Neural crest cell (in vitro differentiated cells): ENCODE measurements around the gene DHX58. TPM values are rescaled to one million over a fixed set of nuclear protein-coding genes. Genes with fewer than 3 reads are reported as not detected.

Experiments used
- DNase-seq: peaks from one replicate; pipeline ENCODE4 v3.0.0; 2021; ENCODE audit warnings: low read depth, mixed read lengths, low spot score
- H3K27ac Mint-ChIP-seq: one replicate; pipeline ENCODE4 v1.8.0; 2021; ENCODE audit warnings: mild to moderate bottlenecking, mixed read lengths; ENCODE audit not compliant: unreplicated experiment
- H3K27me3 Mint-ChIP-seq: 2 replicates; pipeline ENCODE4 v1.8.0; 2021; ENCODE audit warnings: low read depth, mild to moderate bottlenecking, mixed read lengths
- H3K36me3 Mint-ChIP-seq: 2 replicates; pipeline ENCODE4 v1.8.0; 2021; ENCODE audit warnings: low read depth, mild to moderate bottlenecking, mixed read lengths
- H3K4me1 Mint-ChIP-seq: 2 replicates; pipeline ENCODE4 v1.8.0; 2021; ENCODE audit warnings: mixed read lengths
- H3K4me3 Mint-ChIP-seq: one replicate; pipeline ENCODE4 v1.8.0; 2021; ENCODE audit warnings: mild to moderate bottlenecking, mixed read lengths
- H3K9me3 Mint-ChIP-seq: 2 replicates; pipeline ENCODE4 v1.8.0; 2021; ENCODE audit warnings: mixed read lengths
- CTCF ChIP-seq: fragments of 200-600 bp; sonication (generic); conservative IDR thresholded peaks from 2 replicates; pipeline ENCODE4 v1.5.0; 2021; ENCODE audit warnings: antibody characterized with exemption, mild to moderate bottlenecking
- total RNA-seq: library from RNA; stranded (reverse); gene quantifications from 2 replicates; pipeline ENCODE4 v1.2.1, GENCODE V29; 2021

The DHX58 gene
- total RNA-seq, 1 donor from 2014 or later = not detected

- TF ChIP-seq CTCF = no peak
- H3K4me1 Mint-ChIP-seq = peaks cover 11% of the 10 kb centered on the region
- H3K27ac Mint-ChIP-seq = no peak overlapping the region
- peaks cover 40% of the 10 kb centered on the region for H3K27me3 Mint-ChIP-seq
- no peak for DNase-seq
- no peaks in the 10 kb centered on the region for H3K9me3 Mint-ChIP-seq
- H3K36me3 Mint-ChIP-seq = no peaks in the 10 kb centered on the region
- no peak overlapping the region for H3K4me3 Mint-ChIP-seq
Measured at GRCh38 chr17:42056635-42057034, 55.9 kb downstream of the DHX58 start.

GRCh38 chr17:42055496-42055895 is 57.0 kb downstream of the DHX58 start:
- DNase-seq = no peak
- TF ChIP-seq CTCF = no peak
- Mint-ChIP-seq H3K9me3 (no peaks in the 10 kb centered on the region), H3K27me3 (peaks cover 50% of the 10 kb centered on the region), H3K4me1 (peaks cover 16% of the 10 kb centered on the region), H3K27ac (no peak overlapping the region), H3K36me3 (no peaks in the 10 kb centered on the region), H3K4me3 (no peak overlapping the region)

- H3K4me1 Mint-ChIP-seq = peaks cover 16% of the 10 kb centered on the region
- H3K9me3 Mint-ChIP-seq = no peaks in the 10 kb centered on the region
- no peak overlapping the region for H3K4me3 Mint-ChIP-seq
- H3K27me3 Mint-ChIP-seq = peaks cover 50% of the 10 kb centered on the region
- H3K36me3 Mint-ChIP-seq = no peaks in the 10 kb centered on the region
- no peak for TF ChIP-seq CTCF
- no peak for DNase-seq
- H3K27ac Mint-ChIP-seq = no peak overlapping the region
Measured at GRCh38 chr17:42055027-42055426, 57.5 kb downstream of the DHX58 start.

GRCh38 chr17:42053731-42054500 is 58.6 kb downstream of the DHX58 start:
- H3K4me1 Mint-ChIP-seq = peaks cover 26% of the 10 kb centered on the region
- H3K9me3 Mint-ChIP-seq = no peaks in the 10 kb centered on the region
- no peaks in the 10 kb centered on the region for H3K36me3 Mint-ChIP-seq
- H3K4me3 Mint-ChIP-seq = no peak overlapping the region
- TF ChIP-seq CTCF = no peak
- DNase-seq = no peak
- H3K27ac Mint-ChIP-seq = no peak overlapping the region
- H3K27me3 Mint-ChIP-seq = peaks cover 52% of the 10 kb centered on the region

- H3K27ac Mint-ChIP-seq = no peak overlapping the region
Measured at GRCh38 chr17:42052346-42052877, 60.1 kb downstream of the DHX58 start.

More at GRCh38 chr17:42052346-42052877, 60.1 kb downstream of the DHX58 start:
- H3K4me3 Mint-ChIP-seq = peak overlapping the region; percentile 11
- peaks cover 27% of the 10 kb centered on the region for H3K4me1 Mint-ChIP-seq
- peaks cover 52% of the 10 kb centered on the region for H3K27me3 Mint-ChIP-seq
- no peaks in the 10 kb centered on the region for H3K9me3 Mint-ChIP-seq
- H3K36me3 Mint-ChIP-seq = no peaks in the 10 kb centered on the region
- DNase-seq = no peak
- TF ChIP-seq CTCF = no peak
